ENCODE data around the gene GPR37.

DNA sequence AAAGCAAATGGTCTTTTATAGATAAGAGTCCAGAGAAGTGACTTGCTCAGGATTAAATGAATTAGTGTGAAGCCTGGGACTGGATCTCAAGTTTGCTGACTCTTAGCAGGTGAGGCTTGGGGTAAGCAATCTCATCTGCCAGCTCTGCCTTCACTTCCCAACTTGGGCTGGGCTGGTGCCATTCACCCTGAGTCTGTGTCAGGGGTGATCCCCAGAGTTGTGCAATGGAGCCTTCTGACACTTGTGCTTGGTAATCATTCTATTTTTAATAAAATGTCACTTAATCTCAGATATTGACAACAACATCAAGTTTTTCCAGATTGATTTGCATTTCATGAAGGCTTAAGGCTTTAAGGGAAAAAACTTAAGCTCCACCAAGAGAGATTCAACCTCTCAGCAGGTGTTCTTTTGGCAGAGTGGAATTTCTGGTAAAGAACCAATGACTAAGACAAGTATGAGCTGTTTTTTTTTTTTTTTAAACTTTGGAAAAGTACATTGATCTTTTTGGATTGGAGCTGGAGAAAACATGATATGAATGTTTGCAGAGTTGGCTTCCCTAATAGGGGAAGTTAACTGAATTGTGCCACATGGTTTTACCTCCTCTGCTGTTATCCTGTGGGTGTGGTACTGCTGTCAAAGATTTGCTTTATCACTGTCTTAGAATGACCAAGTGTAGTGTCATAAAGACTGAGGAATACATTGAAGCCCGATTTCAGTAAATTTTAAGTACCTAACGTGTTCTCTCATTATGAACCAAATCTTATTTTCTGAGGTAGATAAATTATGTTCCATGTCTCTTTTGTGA, 48.6 kb upstream of the GPR37 start:
- TF ChIP-seq, protein P1, sequence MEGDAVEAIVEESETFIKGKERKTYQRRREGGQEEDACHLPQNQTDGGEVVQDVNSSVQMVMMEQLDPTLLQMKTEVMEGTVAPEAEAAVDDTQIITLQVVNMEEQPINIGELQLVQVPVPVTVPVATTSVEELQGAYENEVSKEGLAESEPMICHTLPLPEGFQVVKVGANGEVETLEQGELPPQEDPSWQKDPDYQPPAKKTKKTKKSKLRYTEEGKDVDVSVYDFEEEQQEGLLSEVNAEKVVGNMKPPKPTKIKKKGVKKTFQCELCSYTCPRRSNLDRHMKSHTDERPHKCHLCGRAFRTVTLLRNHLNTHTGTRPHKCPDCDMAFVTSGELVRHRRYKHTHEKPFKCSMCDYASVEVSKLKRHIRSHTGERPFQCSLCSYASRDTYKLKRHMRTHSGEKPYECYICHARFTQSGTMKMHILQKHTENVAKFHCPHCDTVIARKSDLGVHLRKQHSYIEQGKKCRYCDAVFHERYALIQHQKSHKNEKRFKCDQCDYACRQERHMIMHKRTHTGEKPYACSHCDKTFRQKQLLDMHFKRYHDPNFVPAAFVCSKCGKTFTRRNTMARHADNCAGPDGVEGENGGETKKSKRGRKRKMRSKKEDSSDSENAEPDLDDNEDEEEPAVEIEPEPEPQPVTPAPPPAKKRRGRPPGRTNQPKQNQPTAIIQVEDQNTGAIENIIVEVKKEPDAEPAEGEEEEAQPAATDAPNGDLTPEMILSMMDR (IDR thresholded peaks at IDR 0.05; ENCODE audit: insufficient read depth, low read depth, low read length): no peak
- TF ChIP-seq EZH2 (IDR thresholded peaks at IDR 0.05; ENCODE audit: insufficient read depth, low read length): no peak
